ENCODE results near the gene KCNJ8.
"Not testable (repeated sequence)": the region's sequence is repeated elsewhere in the genome, so short reads cannot be mapped to it uniquely, and the experiment has no call there.

KCNJ8 gene

GRCh38 chr12:21809100-21809499, 34.6 kb upstream of the KCNJ8 start:
- DNase-seq (ENCODE audit: low read depth): no peak
- Histone ChIP-seq H3K4me3 (ENCODE audit: low read length) (no peak overlapping the region), H3K9me3 (ENCODE audit: control insufficient read depth, low read length) (no peaks in the 10 kb centered on the region), H3K27me3 (replicated peaks; ENCODE audit: control insufficient read depth, insufficient read depth, low read length) (no peaks in the 10 kb centered on the region), H3K4me1 (ENCODE audit: control insufficient read depth, insufficient read depth, low read length) (no peaks in the 10 kb centered on the region), H3K9ac (ENCODE audit: low read length) (no peak overlapping the region), H3K36me3 (ENCODE audit: control insufficient read depth, insufficient read depth, low read length, severe bottlenecking) (peaks cover 61% of the 10 kb centered on the region)

- no peak for DNase-seq (ENCODE audit: low read depth)
- Histone ChIP-seq H3K9me3 (ENCODE audit: control insufficient read depth, low read length) (no peaks in the 10 kb centered on the region), H3K27me3 (replicated peaks; ENCODE audit: control insufficient read depth, insufficient read depth, low read length) (no peaks in the 10 kb centered on the region), H3K9ac (ENCODE audit: low read length) (no peak overlapping the region), H3K4me3 (ENCODE audit: low read length) (no peak overlapping the region), H3K4me1 (ENCODE audit: control insufficient read depth, insufficient read depth, low read length) (no peaks in the 10 kb centered on the region), H3K36me3 (ENCODE audit: control insufficient read depth, insufficient read depth, low read length, severe bottlenecking) (peaks cover 62% of the 10 kb centered on the region)
Observed at GRCh38 chr12:21806255-21806654, 31.7 kb upstream of the KCNJ8 start.

- no peak overlapping the region for H3K9ac ChIP-seq (ENCODE audit: low read length)
- no peak for DNase-seq (ENCODE audit: low read depth)
- H3K9me3 ChIP-seq (ENCODE audit: control insufficient read depth, low read length): no peaks in the 10 kb centered on the region
- no peaks in the 10 kb centered on the region for H3K4me1 ChIP-seq (ENCODE audit: control insufficient read depth, insufficient read depth, low read length)
- H3K4me3 ChIP-seq (ENCODE audit: low read length): no peak overlapping the region
- no peaks in the 10 kb centered on the region for H3K27me3 ChIP-seq (replicated peaks; ENCODE audit: control insufficient read depth, insufficient read depth, low read length)
- H3K36me3 ChIP-seq (ENCODE audit: control insufficient read depth, insufficient read depth, low read length, severe bottlenecking): peaks cover 40% of the 10 kb centered on the region
Observed at GRCh38 chr12:21801522-21802288, 27.2 kb upstream of the KCNJ8 start.

GRCh38 chr12:21800011-21800410, 25.5 kb upstream of the KCNJ8 start:
- no peak for DNase-seq (ENCODE audit: low read depth)
- H3K36me3 ChIP-seq (ENCODE audit: control insufficient read depth, insufficient read depth, low read length, severe bottlenecking): peaks cover 23% of the 10 kb centered on the region
- no peak overlapping the region for H3K9ac ChIP-seq (ENCODE audit: low read length)

GRCh38 chr12:21797539-21797938, 23.0 kb upstream of the KCNJ8 start:
- H3K9me3 ChIP-seq (ENCODE audit: control insufficient read depth, low read length): no peaks in the 10 kb centered on the region
- DNase-seq (ENCODE audit: low read depth): no peak
- H3K9ac ChIP-seq (ENCODE audit: low read length): no peak overlapping the region
- no peaks in the 10 kb centered on the region for H3K4me1 ChIP-seq (ENCODE audit: control insufficient read depth, insufficient read depth, low read length)
- H3K36me3 ChIP-seq (ENCODE audit: control insufficient read depth, insufficient read depth, low read length, severe bottlenecking): peaks cover 12% of the 10 kb centered on the region
- no peaks in the 10 kb centered on the region for H3K27me3 ChIP-seq (replicated peaks; ENCODE audit: control insufficient read depth, insufficient read depth, low read length)
- no peak overlapping the region for H3K4me3 ChIP-seq (ENCODE audit: low read length)

More at GRCh38 chr12:21800011-21800410, 25.5 kb upstream of the KCNJ8 start:
- Histone ChIP-seq H3K4me3 (ENCODE audit: low read length) (no peak overlapping the region), H3K9me3 (ENCODE audit: control insufficient read depth, low read length) (no peaks in the 10 kb centered on the region), H3K4me1 (ENCODE audit: control insufficient read depth, insufficient read depth, low read length) (no peaks in the 10 kb centered on the region), H3K27me3 (replicated peaks; ENCODE audit: control insufficient read depth, insufficient read depth, low read length) (no peaks in the 10 kb centered on the region)

- DNase-seq (ENCODE audit: low read depth): no peak
- Histone ChIP-seq H3K9ac (ENCODE audit: low read length) (no peak overlapping the region), H3K4me1 (ENCODE audit: control insufficient read depth, insufficient read depth, low read length) (no peaks in the 10 kb centered on the region), H3K27me3 (replicated peaks; ENCODE audit: control insufficient read depth, insufficient read depth, low read length) (no peaks in the 10 kb centered on the region), H3K9me3 (ENCODE audit: control insufficient read depth, low read length) (no peaks in the 10 kb centered on the region), H3K4me3 (ENCODE audit: low read length) (no peak overlapping the region), H3K36me3 (ENCODE audit: control insufficient read depth, insufficient read depth, low read length, severe bottlenecking) (no peaks in the 10 kb centered on the region)
Observed at GRCh38 chr12:21795648-21796328, 21.3 kb upstream of the KCNJ8 start.

- H3K9me3 ChIP-seq (ENCODE audit: control insufficient read depth, low read length); H3K4me1 ChIP-seq (ENCODE audit: control insufficient read depth, insufficient read depth, low read length); H3K36me3 ChIP-seq (ENCODE audit: control insufficient read depth, insufficient read depth, low read length, severe bottlenecking); H3K27me3 ChIP-seq (replicated peaks; ENCODE audit: control insufficient read depth, insufficient read depth, low read length); H3K4me3 ChIP-seq (ENCODE audit: low read length); DNase-seq (ENCODE audit: low read depth); H3K9ac ChIP-seq (ENCODE audit: low read length): not testable (repeated sequence)
Observed at GRCh38 chr12:21794807-21795595, 20.5 kb upstream of the KCNJ8 start.

- DNase-seq (ENCODE audit: low read depth); H3K36me3 ChIP-seq (ENCODE audit: control insufficient read depth, insufficient read depth, low read length, severe bottlenecking); H3K9ac ChIP-seq (ENCODE audit: low read length); H3K27me3 ChIP-seq (replicated peaks; ENCODE audit: control insufficient read depth, insufficient read depth, low read length); H3K4me3 ChIP-seq (ENCODE audit: low read length); H3K9me3 ChIP-seq (ENCODE audit: control insufficient read depth, low read length): not testable (repeated sequence)
- H3K4me1 ChIP-seq (ENCODE audit: control insufficient read depth, insufficient read depth, low read length): peaks cover 11% of the 10 kb centered on the region
Observed at GRCh38 chr12:21789687-21790086, 15.2 kb upstream of the KCNJ8 start.

GRCh38 chr12:21788089-21788983, 13.8 kb upstream of the KCNJ8 start:
- no peak for DNase-seq (ENCODE audit: low read depth)
- peaks cover 11% of the 10 kb centered on the region for H3K4me1 ChIP-seq (ENCODE audit: control insufficient read depth, insufficient read depth, low read length)
- H3K9ac ChIP-seq (ENCODE audit: low read length): no peak overlapping the region
- H3K36me3 ChIP-seq (ENCODE audit: control insufficient read depth, insufficient read depth, low read length, severe bottlenecking): no peaks in the 10 kb centered on the region
- H3K4me3 ChIP-seq (ENCODE audit: low read length): no peak overlapping the region
- H3K27me3 ChIP-seq (replicated peaks; ENCODE audit: control insufficient read depth, insufficient read depth, low read length): no peaks in the 10 kb centered on the region
- H3K9me3 ChIP-seq (ENCODE audit: control insufficient read depth, low read length): no peaks in the 10 kb centered on the region

GRCh38 chr12:21786041-21786531, 11.6 kb upstream of the KCNJ8 start:
- H3K9me3 ChIP-seq (ENCODE audit: control insufficient read depth, low read length): no peaks in the 10 kb centered on the region
- DNase-seq (ENCODE audit: low read depth): no peak
- H3K27me3 ChIP-seq (replicated peaks; ENCODE audit: control insufficient read depth, insufficient read depth, low read length): no peaks in the 10 kb centered on the region
- no peak overlapping the region for H3K4me3 ChIP-seq (ENCODE audit: low read length)
- H3K9ac ChIP-seq (ENCODE audit: low read length): no peak overlapping the region
- H3K36me3 ChIP-seq (ENCODE audit: control insufficient read depth, insufficient read depth, low read length, severe bottlenecking): no peaks in the 10 kb centered on the region
- peaks cover 11% of the 10 kb centered on the region for H3K4me1 ChIP-seq (ENCODE audit: control insufficient read depth, insufficient read depth, low read length)

Measured in adipocyte (in vitro differentiated cells).